ENCODE results near the gene IFNL3. TPM values are rescaled to one million over a fixed set of nuclear protein-coding genes. Genes with fewer than 3 reads are reported as not detected.
"Not testable (repeated sequence)": the region's sequence is repeated elsewhere in the genome, so short reads cannot be mapped to it uniquely, and the experiment has no call there.

The IFNL3 gene
- total RNA-seq, 1 donor from 2014 or later, result not detected

DNA sequence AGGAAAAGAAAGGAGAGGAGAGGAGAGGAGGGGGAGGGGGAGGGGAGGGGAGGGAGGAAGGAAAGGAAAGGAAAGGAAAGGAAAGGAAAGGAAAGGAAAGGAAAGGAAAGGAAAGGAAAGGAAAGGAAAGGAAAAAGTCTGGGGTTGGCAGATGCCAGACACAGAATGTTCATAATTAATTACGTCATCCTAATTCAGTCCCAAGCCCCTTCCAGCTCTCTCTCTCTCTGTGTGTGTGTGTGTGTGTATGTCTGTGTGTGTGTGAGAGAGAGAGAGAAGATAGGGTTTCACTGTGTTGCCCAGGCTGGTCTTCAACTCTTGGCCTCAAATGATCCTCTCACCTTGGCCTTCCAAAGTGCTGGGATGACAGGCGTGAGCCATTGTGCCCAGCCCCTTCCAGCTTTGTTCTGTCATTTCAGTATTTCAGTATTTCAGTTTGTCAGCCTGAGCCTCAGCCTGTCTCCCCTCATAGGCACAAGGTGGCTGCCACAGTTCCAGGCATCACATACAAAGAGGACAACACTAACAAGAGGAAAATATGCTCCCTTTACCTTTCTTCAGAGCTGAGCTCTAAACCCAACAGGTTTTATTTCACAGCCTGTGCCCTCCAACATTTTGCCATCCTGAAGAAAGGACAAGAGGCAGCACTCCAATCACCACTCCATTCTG lies 14.6 kb downstream of the IFNL3 start:
- Histone ChIP-seq H3K4me3 (ENCODE audit: low read depth, low read length) (no peak overlapping the region), H3K27me3 (ENCODE audit: control insufficient read depth, insufficient read depth, low read length) (no peaks in the 10 kb centered on the region), H3K36me3 (ENCODE audit: control insufficient read depth, insufficient read depth, low read length) (no peaks in the 10 kb centered on the region)
- no peak for DNase-seq (ENCODE audit: low read depth)
- TF ChIP-seq, protein P1, sequence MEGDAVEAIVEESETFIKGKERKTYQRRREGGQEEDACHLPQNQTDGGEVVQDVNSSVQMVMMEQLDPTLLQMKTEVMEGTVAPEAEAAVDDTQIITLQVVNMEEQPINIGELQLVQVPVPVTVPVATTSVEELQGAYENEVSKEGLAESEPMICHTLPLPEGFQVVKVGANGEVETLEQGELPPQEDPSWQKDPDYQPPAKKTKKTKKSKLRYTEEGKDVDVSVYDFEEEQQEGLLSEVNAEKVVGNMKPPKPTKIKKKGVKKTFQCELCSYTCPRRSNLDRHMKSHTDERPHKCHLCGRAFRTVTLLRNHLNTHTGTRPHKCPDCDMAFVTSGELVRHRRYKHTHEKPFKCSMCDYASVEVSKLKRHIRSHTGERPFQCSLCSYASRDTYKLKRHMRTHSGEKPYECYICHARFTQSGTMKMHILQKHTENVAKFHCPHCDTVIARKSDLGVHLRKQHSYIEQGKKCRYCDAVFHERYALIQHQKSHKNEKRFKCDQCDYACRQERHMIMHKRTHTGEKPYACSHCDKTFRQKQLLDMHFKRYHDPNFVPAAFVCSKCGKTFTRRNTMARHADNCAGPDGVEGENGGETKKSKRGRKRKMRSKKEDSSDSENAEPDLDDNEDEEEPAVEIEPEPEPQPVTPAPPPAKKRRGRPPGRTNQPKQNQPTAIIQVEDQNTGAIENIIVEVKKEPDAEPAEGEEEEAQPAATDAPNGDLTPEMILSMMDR (IDR thresholded peaks at IDR 0.05; ENCODE audit: insufficient read depth, low read length, severe bottlenecking), result no peak
- peak; percentile 62 for FAIRE-seq

DNA sequence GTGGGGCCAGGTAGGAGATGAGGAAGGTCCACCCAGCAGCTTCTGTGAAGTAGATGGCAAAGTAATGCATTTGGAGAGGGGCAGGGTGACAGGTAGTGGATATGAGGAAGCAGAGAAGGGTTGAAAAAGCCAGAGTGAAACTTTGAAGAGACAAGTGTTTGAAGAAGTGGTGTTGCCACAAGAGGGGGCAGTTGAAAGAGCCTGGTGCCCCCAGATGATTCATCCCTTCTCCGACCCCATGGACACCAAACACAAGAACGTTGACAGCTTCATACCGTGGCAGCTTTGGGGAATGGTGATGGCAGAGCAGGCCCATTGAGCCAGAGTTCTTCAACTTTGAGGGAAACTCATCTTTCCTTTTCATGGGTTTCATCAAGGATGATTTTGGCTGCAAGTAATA lies 19.9 kb downstream of the IFNL3 start:
- no peak overlapping the region for H3K4me3 ChIP-seq (ENCODE audit: low read depth, low read length)
- FAIRE-seq, result no peak
- TF ChIP-seq, protein P1 (IDR thresholded peaks at IDR 0.05; ENCODE audit: insufficient read depth, low read length, severe bottlenecking), result no peak
- no peak for DNase-seq (ENCODE audit: low read depth)
- H3K36me3 ChIP-seq (ENCODE audit: control insufficient read depth, insufficient read depth, low read length), result no peaks in the 10 kb centered on the region
- H3K27me3 ChIP-seq (ENCODE audit: control insufficient read depth, insufficient read depth, low read length), result no peaks in the 10 kb centered on the region

DNA sequence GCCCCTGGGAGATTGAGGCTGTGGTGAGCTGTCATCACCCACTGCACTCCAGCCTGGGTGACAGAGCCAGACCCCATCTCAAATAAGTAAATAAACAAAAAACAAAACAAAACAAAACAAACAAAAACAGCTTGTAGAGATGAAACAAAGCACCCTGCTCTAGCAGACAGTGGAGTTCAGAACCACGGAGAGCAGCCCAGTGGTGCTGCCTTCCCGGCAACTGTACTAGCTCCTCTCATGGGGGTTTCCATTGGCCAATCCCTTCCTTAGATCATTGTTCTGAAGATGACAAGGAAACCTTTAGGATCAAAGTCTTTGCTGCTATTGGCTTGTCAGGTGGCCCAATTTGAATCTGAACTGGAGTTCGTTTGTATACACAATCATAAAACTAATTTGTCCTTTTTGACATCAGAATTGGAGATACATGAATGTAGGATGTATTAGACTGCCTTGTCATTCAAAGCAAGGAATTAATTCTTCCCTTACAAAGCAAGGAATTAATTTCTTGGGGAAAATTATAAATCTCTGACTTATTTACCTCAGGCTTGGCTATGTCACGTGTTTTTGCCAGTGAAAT lies 21.0 kb downstream of the IFNL3 start:
- Histone ChIP-seq H3K27me3 (ENCODE audit: control insufficient read depth, insufficient read depth, low read length) (no peaks in the 10 kb centered on the region), H3K36me3 (ENCODE audit: control insufficient read depth, insufficient read depth, low read length) (no peaks in the 10 kb centered on the region), H3K4me3 (ENCODE audit: low read depth, low read length) (no peak overlapping the region)
- FAIRE-seq, result no peak
- peak; percentile 18 for DNase-seq (ENCODE audit: low read depth)
- TF ChIP-seq, protein P1 (IDR thresholded peaks at IDR 0.05; ENCODE audit: insufficient read depth, low read length, severe bottlenecking), result no peak

DNA sequence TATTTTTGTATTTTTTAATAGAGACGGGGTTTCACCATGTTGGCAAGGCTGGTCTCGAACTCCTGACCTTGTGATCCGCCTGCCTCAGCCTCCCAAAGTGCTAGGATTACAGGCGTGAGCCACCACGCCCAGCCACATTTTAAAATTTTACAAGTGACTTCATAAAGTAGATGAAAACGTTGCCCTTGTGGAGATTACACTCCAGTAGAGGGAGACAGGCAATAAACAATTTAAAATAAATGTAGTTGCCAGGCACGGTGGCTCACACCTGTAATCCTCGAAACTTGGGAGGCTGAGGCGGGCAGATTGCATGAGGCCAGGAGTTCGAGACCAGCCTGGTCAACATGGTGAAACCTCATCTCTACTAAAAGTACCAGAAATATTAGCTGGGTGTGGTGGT lies 25.7 kb downstream of the IFNL3 start:
- H3K36me3 ChIP-seq (ENCODE audit: control insufficient read depth, insufficient read depth, low read length); FAIRE-seq; H3K27me3 ChIP-seq (ENCODE audit: control insufficient read depth, insufficient read depth, low read length); DNase-seq (ENCODE audit: low read depth); H3K4me3 ChIP-seq (ENCODE audit: low read depth, low read length): not testable (repeated sequence)

DNA sequence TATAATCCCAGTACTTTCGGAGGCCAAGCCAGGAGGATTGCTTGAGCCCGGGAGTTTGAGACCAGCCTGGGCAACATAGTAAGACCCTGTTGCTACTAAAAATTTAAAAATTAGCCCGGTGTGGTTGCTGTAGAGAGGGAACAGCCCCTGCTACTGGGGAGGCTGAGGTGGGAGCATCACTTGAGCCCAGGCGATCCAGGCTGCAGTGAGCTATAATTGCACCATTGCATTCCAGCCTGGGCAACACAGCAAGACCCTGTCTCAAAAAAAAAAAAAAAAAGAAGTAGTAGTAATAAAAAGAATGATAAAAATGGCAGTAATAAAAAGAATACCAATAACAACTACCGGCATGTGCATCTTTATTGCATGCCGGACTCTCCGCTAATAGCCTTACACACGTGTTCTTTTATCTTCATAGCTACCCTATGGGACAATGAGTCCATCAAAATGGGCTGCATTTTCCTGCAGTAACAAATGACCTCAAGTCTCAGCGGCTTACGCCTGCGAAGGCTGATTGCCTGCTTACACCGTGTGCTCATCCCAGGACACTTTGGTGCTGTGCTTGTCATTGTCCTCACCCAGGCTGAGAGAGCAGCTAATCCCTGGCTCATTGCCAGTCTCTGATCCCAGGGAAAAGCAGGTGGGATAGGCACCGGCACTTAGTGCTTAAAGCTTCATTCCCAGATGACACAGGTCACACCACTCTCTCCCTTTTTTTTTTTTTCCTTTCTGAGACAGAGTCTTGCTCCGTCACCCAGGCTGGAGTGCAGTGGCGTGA lies 26.4 kb downstream of the IFNL3 start:
- no peaks in the 10 kb centered on the region for H3K27me3 ChIP-seq (ENCODE audit: control insufficient read depth, insufficient read depth, low read length)
- TF ChIP-seq, protein P1 (IDR thresholded peaks at IDR 0.05; ENCODE audit: insufficient read depth, low read length, severe bottlenecking), result no peak
- FAIRE-seq, result no peak
- no peaks in the 10 kb centered on the region for H3K36me3 ChIP-seq (ENCODE audit: control insufficient read depth, insufficient read depth, low read length)
- no peak for DNase-seq (ENCODE audit: low read depth)
- no peak overlapping the region for H3K4me3 ChIP-seq (ENCODE audit: low read depth, low read length)

DNA sequence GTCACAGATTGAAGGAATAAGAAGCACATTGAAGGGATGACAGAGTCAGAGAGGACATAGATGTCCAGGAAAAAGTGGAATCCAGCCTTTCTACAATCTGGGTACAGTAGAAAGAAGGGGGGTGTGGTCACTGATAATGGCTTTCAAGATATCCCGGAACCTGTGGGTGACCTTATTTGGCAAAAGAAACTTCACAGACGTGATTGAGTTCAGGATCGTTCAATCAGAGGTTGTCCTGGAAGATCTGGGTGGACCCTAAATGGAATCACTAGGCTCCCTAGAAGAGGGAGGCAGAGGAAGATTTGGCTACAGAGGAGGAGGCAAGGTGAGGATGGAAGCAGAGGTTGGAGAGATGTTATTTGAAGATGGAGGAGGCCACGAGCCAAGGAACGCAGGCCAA lies 27.7 kb downstream of the IFNL3 start:
- TF ChIP-seq, protein P1 (IDR thresholded peaks at IDR 0.05; ENCODE audit: insufficient read depth, low read length, severe bottlenecking), result no peak
- Histone ChIP-seq H3K36me3 (ENCODE audit: control insufficient read depth, insufficient read depth, low read length) (no peaks in the 10 kb centered on the region), H3K27me3 (ENCODE audit: control insufficient read depth, insufficient read depth, low read length) (no peaks in the 10 kb centered on the region), H3K4me3 (ENCODE audit: low read depth, low read length) (no peak overlapping the region)
- DNase-seq (ENCODE audit: low read depth), result no peak
- no peak for FAIRE-seq

DNA sequence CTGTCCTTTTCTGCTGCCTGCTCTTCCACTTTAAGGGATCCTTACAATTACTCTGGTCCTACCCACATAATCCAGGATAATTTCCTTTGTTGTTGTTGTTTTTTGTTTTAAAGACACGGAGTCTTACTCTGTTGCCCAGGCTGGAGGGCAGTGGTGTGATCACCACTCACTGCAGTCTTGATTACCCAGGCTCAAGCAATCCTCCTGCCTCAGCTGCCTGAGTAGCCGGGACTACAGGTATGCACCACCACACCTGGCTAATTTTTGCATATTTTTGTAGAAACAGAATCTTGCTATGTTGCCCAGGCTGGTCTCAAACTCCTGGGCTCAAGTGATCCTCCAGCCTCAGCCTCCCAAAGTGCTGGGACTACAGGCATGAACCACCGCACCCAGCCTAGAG lies 29.5 kb downstream of the IFNL3 start:
- FAIRE-seq; H3K36me3 ChIP-seq (ENCODE audit: control insufficient read depth, insufficient read depth, low read length); H3K27me3 ChIP-seq (ENCODE audit: control insufficient read depth, insufficient read depth, low read length); H3K4me3 ChIP-seq (ENCODE audit: low read depth, low read length); DNase-seq (ENCODE audit: low read depth): not testable (repeated sequence)

Measured in bronchial epithelial cell (primary cell).